ENCODE results near the gene RNFT2. TPM values are rescaled to one million over a fixed set of nuclear protein-coding genes. Genes with fewer than 3 reads are reported as not detected.

The RNFT2 gene
- total RNA-seq, 1 donor from 2014 or later = 0.66 TPM

GRCh38 chr12:116703214-116703795 lies 34.8 kb upstream of the RNFT2 start:
- peak; percentile 54 for DNase-seq

DNA sequence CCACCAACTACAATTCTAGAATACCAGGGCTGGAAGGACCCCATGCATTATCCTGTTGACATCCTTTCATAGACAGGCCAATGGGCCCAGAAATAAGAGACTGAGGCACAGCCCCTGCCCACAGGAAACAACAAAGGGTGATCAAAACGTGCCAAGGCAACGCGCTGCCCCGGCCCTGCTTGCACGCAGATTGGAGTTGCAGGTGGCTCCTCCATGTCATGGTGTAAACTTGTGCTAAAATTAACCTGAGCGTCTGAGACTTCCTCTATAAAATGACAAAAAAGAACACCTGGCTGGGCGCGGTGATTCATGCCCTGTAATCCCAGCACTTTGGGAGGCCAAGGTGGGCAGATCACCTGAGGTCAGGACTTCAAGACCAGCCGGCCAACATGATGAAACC lies 30.4 kb upstream of the RNFT2 start:
- Histone ChIP-seq H3K36me3 (no peaks in the 10 kb centered on the region), H3K4me1 (peaks cover 20% of the 10 kb centered on the region), H3K27me3 (ENCODE audit: low read depth) (no peaks in the 10 kb centered on the region), H3K27ac (replicated peaks) (no peak overlapping the region), H3K4me3 (no peak overlapping the region), H3K9me3 (replicated peaks) (no peaks in the 10 kb centered on the region)
- no peak for DNase-seq
- intact Hi-C loops (cut with micrococcal nuclease) = loop anchor here (10.0 kb wide), 1 partner anchor 713 kb away; no protein-coding TSS in a partner anchor
- TF ChIP-seq CTCF (IDR thresholded peaks at IDR 0.05; ENCODE audit: borderline replicate concordance) = no peak

More at GRCh38 chr12:116703214-116703795, 34.8 kb upstream of the RNFT2 start:
- Histone ChIP-seq H3K27me3 (ENCODE audit: low read depth) (no peaks in the 10 kb centered on the region), H3K4me3 (no peak overlapping the region), H3K27ac (replicated peaks) (no peak overlapping the region), H3K4me1 (peaks cover 12% of the 10 kb centered on the region), H3K36me3 (no peaks in the 10 kb centered on the region), H3K9me3 (replicated peaks) (no peaks in the 10 kb centered on the region)
- peak; percentile 95 for TF ChIP-seq CTCF (IDR thresholded peaks at IDR 0.05; ENCODE audit: borderline replicate concordance)
- intact Hi-C loops (cut with micrococcal nuclease) = loop anchor here (10.0 kb wide), 1 partner anchor 709 kb away; no protein-coding TSS in a partner anchor

- H3K4me3 ChIP-seq = peak overlapping the region; percentile 13
- H3K27ac ChIP-seq (replicated peaks) = no peak overlapping the region
- no peaks in the 10 kb centered on the region for H3K36me3 ChIP-seq
- H3K9me3 ChIP-seq (replicated peaks) = no peaks in the 10 kb centered on the region
- H3K27me3 ChIP-seq (ENCODE audit: low read depth) = no peaks in the 10 kb centered on the region
- peak; percentile 78 for TF ChIP-seq CTCF (IDR thresholded peaks at IDR 0.05; ENCODE audit: borderline replicate concordance)
- peak; percentile 37 for DNase-seq
- intact Hi-C loops (cut with micrococcal nuclease) = loop anchor here (10.0 kb wide), 1 partner anchor 714 kb away; no protein-coding TSS in a partner anchor
- H3K4me1 ChIP-seq = peaks cover 20% of the 10 kb centered on the region
Measured at GRCh38 chr12:116708826-116709756, 29.0 kb upstream of the RNFT2 start.

DNA sequence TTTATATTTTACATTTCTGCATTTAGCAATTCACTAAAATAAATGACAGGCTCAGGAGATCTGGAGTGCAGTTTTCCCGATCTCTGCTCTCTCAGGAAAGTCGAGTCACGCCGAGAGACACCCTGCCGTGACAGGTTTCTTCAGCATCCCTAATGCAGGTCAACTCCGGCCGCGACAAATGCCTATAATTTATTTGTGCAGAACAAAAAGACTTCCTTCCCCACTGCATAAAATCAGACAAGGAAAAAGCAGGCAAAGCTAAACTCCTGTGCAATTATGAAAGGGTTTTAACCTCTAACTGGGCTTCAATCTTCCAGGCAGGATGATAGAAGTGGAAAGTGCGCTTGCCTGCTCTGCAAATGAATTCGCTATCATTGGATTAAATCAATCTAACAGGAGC lies 28.3 kb upstream of the RNFT2 start:
- Histone ChIP-seq H3K9me3 (replicated peaks) (no peaks in the 10 kb centered on the region), H3K36me3 (no peaks in the 10 kb centered on the region), H3K4me1 (peaks cover 23% of the 10 kb centered on the region), H3K4me3 (no peak overlapping the region), H3K27ac (replicated peaks) (no peak overlapping the region), H3K27me3 (ENCODE audit: low read depth) (no peaks in the 10 kb centered on the region)
- no peak for DNase-seq
- intact Hi-C loops (cut with micrococcal nuclease) = loop anchor here (10.0 kb wide), 1 partner anchor 715 kb away; no protein-coding TSS in a partner anchor
- no peak for TF ChIP-seq CTCF (IDR thresholded peaks at IDR 0.05; ENCODE audit: borderline replicate concordance)

DNA sequence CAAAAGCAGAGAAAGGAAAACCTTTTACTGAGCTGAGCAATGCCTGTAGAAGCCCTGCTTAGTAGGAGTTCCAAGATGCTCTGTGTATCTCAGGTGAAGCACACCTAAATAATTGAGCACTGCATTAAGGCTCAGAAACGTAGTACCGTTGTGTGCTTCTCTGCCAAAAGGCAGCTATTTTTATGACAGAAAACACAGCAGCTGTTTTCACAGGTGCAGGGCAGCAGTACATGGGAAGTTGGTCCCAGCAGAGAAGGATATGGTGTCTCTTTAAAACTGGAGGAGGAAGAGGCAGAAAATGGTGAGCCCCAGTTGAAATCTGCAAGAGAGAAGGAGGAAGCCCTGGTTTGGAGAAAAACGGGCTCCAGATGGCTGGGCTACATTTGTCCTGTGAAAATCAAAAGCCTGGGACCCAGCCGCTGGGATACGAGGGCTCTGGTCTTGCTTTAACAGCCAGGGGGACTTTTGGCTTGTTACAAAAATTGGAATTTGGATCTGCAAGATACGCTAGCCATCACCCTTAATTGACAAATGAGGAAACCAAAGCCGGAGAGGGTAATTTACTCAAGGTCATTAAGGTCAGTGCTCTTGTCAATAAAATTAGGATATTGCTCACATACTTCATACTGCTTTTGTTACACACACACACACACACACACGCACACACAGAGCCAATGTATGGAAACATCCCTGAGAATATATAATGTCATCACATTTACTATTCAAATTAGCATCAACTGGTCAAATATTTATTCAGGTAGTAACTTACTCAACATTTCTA lies 27.6 kb upstream of the RNFT2 start:
- intact Hi-C loops (cut with micrococcal nuclease) = no loop called here
- Histone ChIP-seq H3K4me1 (peaks cover 23% of the 10 kb centered on the region), H3K27me3 (ENCODE audit: low read depth) (no peaks in the 10 kb centered on the region), H3K9me3 (replicated peaks) (no peaks in the 10 kb centered on the region), H3K4me3 (no peak overlapping the region), H3K36me3 (no peaks in the 10 kb centered on the region), H3K27ac (replicated peaks) (no peak overlapping the region)
- no peak for DNase-seq
- no peak for TF ChIP-seq CTCF (IDR thresholded peaks at IDR 0.05; ENCODE audit: borderline replicate concordance)
